ENCODE measurements around the gene SIGLEC15. TPM values are rescaled to one million over a fixed set of nuclear protein-coding genes. Genes with fewer than 3 reads are reported as not detected.

Gene SIGLEC15
- total and polyA plus RNA-seq, 12 donors = 0.09 to 4.2 (median 0.31) TPM; not detected in 2

DNA sequence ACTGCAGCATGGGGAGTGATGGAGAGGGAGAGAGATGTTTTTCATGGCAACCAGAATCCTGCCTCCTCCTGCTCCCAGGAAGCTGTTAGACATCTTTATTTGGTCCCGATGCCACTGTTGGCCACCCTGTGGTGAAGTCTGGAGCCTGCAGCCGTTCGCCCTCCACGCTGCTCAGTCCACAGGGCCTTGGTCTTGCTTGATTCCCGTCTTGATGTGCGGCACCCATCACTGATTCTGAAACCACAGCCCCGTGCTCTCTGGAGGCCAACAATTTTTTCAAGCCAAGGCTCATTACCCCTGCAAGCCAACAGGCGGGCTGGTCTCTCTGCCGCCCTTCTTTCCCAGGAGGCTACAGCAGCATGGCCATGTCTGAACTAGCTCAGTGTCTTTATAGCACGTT, 24.5 kb downstream of the SIGLEC15 start:
- Histone ChIP-seq H3K27me3 (no peaks in the 10 kb centered on the region), H3K9me3 (replicated peaks in 1 of 3) (no peaks in the 10 kb centered on the region), H3K36me3 (replicated peaks in 1 of 2) (peaks cover 0 to 33% of the 10 kb centered on the region in 2 donors), H3K4me3 (no peak overlapping the region), H3K27ac (no peak overlapping the region), H3K4me1 (replicated peaks in 1 of 2) (no peaks in the 10 kb centered on the region)
- WGBS, 4 donors = 75 to 89% (median 82%) methylated on average over 10 of the region's 10 CpGs
- TF ChIP-seq, protein P1, sequence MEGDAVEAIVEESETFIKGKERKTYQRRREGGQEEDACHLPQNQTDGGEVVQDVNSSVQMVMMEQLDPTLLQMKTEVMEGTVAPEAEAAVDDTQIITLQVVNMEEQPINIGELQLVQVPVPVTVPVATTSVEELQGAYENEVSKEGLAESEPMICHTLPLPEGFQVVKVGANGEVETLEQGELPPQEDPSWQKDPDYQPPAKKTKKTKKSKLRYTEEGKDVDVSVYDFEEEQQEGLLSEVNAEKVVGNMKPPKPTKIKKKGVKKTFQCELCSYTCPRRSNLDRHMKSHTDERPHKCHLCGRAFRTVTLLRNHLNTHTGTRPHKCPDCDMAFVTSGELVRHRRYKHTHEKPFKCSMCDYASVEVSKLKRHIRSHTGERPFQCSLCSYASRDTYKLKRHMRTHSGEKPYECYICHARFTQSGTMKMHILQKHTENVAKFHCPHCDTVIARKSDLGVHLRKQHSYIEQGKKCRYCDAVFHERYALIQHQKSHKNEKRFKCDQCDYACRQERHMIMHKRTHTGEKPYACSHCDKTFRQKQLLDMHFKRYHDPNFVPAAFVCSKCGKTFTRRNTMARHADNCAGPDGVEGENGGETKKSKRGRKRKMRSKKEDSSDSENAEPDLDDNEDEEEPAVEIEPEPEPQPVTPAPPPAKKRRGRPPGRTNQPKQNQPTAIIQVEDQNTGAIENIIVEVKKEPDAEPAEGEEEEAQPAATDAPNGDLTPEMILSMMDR (IDR thresholded peaks at IDR 0.05) = peak in 2 of 6 experiments; percentile 26 to 30
- TF ChIP-seq POLR2A (IDR thresholded peaks at IDR 0.05) = no peak
- intact Hi-C loops (cut with DNase I) = no loop called here
- no peak for DNase-seq

DNA sequence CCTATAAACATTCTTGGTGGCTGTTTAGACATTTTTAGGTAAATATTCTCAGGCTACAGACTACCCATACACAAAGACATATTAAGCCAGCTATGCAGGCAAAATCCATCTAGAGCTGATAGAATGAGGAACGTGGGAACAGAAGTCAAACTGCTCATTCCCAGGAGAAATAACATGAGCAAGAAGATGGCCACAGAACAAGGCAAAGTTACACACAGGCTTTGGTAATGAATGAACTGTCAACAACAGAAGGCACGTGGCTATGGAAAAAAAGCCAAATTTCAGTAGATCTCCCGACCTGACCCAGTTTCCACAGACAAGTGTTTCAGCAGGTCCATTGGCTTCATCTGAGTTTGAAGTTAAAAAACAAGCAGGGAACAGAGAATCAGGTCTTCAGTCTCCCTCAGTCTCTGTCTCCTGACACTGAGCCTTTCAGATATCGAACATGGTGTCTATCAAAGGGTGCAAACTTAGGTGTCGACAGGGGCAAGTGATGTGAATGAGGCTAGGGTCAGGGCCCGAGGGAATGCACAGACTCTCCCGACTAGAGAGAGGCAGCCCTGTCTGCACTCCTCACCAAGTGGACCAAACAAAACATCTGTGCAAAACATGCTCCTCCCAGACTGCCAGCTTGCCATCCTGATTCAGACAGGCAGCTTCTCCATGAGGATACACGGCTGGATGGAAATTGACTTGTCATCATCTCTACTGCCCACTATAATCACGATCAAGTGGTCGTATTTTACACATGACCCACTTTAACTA, 25.9 kb downstream of the SIGLEC15 start:
- Histone ChIP-seq H3K27me3 (no peaks in the 10 kb centered on the region), H3K4me1 (replicated peaks in 1 of 2) (no peaks in the 10 kb centered on the region), H3K36me3 (replicated peaks in 1 of 2) (peaks cover 0 to 45% of the 10 kb centered on the region in 2 donors), H3K27ac (no peak overlapping the region), H3K4me3 (no peak overlapping the region), H3K9me3 (replicated peaks in 1 of 3) (no peaks in the 10 kb centered on the region)
- DNase-seq = peak in 1 of 7 donors; percentile 30
- no peak for TF ChIP-seq POLR2A (IDR thresholded peaks at IDR 0.05)
- TF ChIP-seq, protein P1 (IDR thresholded peaks at IDR 0.05) = no peak
- intact Hi-C loops (cut with DNase I) = no loop called here
- WGBS, 4 donors = 53 to 73% (median 60%) methylated on average over 10 of the region's 10 CpGs

DNA sequence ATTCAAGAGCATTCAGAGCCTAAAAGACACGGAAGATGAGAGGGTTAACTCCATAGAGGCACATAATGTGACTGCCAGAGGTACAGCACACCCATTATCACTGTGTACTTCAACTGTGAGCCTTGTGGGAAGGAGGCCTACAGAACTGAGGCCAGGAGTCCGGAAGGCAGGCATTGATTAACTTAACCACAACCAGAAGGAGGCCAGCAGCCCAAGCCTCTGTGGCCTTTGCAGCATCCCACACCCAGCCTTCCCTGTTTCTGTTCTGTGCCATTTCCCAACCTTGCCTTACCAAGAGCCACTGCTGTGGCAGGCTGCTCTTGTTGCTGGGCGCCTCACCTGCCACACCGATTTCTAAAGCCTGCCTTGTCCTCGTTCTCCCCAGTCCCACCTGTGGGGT, 27.2 kb downstream of the SIGLEC15 start:
- intact Hi-C loops (cut with DNase I) = no loop called here
- no peak for DNase-seq
- Histone ChIP-seq H3K27ac (no peak overlapping the region), H3K27me3 (no peaks in the 10 kb centered on the region), H3K36me3 (replicated peaks in 1 of 2) (peaks cover 0 to 56% of the 10 kb centered on the region in 2 donors), H3K4me3 (no peak overlapping the region), H3K4me1 (replicated peaks in 1 of 2) (no peaks in the 10 kb centered on the region), H3K9me3 (replicated peaks in 1 of 3) (no peaks in the 10 kb centered on the region)
- 83 to 98% (median 94%) methylated on average over 5 of the region's 5 CpGs for WGBS, 4 donors
- TF ChIP-seq, protein P1 (IDR thresholded peaks at IDR 0.05) = no peak
- TF ChIP-seq POLR2A (IDR thresholded peaks at IDR 0.05) = no peak

DNA sequence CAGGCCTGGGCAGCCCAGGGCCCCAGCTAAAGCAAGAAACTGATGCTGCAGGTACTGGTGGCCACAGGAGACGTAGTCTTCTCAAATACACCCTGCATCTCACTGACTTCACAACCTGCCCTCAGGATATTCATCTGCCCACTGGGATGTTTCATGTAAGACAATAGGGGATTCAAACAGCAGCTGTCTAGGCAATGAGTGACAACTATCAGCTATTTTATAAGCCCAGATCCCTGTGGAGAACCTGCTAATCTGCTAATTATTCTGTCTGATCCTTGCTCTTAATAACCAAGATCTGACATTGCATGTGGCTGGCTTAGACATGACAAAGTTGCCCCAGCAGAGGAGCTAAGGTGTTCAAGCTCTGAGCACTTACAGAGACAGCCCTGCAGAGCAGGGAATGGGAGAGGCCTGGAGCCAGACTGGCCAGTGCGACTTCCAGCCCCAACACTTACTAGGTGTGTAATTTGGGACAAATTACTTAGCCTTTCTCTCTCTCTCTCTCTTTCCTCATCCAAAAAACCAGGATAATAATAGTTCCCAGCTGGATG, 28.6 kb downstream of the SIGLEC15 start:
- H3K36me3 ChIP-seq (replicated peaks in 1 of 2) = peaks cover 0 to 71% of the 10 kb centered on the region in 2 donors
- no peak for TF ChIP-seq POLR2A (IDR thresholded peaks at IDR 0.05)
- TF ChIP-seq, protein P1 (IDR thresholded peaks at IDR 0.05) = no peak

More for the DNA sequence above, 28.6 kb downstream of the SIGLEC15 start:
- no peak for DNase-seq
- 85 to 98% (median 92%) methylated on average over 2 of the region's 2 CpGs for WGBS, 4 donors
- no peaks in the 10 kb centered on the region for H3K4me1 ChIP-seq (replicated peaks in 1 of 2)
- H3K9me3 ChIP-seq (replicated peaks in 1 of 3) = no peaks in the 10 kb centered on the region
- no peak overlapping the region for H3K27ac ChIP-seq
- H3K4me3 ChIP-seq = no peak overlapping the region
- intact Hi-C loops (cut with DNase I) = no loop called here
- H3K27me3 ChIP-seq = no peaks in the 10 kb centered on the region
